Fibroblast of pulmonary artery (primary cell): ENCODE data around the gene HMGB4.

ENCODE experiments used
- DNase-seq: peaks from one replicate; pipeline ENCODE4 v3.0.0-alpha.2; 2010; ENCODE audit warnings: low read depth
- H3K4me3 ChIP-seq: replicated peaks from 2 replicates; pipeline ENCODE4 v1.5.1; 2011; ENCODE audit warnings: low read depth, mild to moderate bottlenecking, control low read depth, low read length, moderate library complexity
- CTCF ChIP-seq: IDR thresholded peaks from 2 replicates; pipeline ENCODE4 v1.5.1; 2011; ENCODE audit warnings: mild to moderate bottlenecking, control low read depth, low read length, inconsistent platforms; ENCODE audit errors: missing control alignments

Gene HMGB4

GRCh38 chr1:33902486-33903209, 38.8 kb downstream of the HMGB4 start:
- no peak for DNase-seq
- no peak for TF ChIP-seq CTCF
- H3K4me3 ChIP-seq: no peak overlapping the region

DNA sequence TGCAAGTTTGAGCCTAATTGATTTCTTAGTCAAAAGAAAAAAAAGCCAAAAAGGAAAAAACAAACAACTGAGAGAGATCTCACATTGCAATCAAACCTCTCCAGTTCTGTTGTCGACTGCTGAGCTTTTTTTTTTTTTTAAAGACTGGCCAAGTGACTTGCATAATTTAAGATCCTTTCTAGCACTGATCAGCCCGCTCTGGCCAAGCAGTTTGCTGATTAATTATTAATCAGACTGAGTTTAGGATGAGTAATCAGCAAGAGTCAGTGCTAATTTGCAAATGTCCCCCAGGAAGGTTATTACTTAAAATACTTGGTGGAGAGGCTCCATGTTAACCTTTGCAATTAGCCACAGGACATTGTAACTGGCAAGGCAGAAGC, 39.3 kb downstream of the HMGB4 start:
- H3K4me3 ChIP-seq: no peak overlapping the region
- DNase-seq: no peak
- TF ChIP-seq CTCF: no peak

DNA sequence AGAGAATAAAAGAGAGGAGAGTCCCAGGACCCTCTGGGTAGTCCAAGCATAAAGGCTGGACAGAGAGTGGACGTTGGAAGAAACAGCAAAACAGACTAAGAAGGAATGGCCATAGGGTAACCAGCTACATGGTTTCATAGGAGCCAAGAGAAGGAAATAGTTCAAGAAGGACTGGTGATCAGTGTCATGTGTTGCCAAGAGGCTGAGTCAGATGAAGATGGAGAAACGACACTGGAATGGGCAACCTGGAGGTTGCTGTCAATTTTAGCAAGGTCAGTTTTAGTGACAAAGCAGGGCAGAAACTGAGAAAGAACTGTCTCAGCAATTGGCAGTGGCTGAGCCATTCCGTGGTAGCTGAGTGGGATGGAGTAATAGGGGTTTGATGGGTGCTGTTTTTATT, 41.4 kb downstream of the HMGB4 start:
- no peak for TF ChIP-seq CTCF
- H3K4me3 ChIP-seq: no peak overlapping the region
- DNase-seq: no peak

- TF ChIP-seq CTCF: no peak
- DNase-seq: no peak
- H3K4me3 ChIP-seq: no peak overlapping the region
Measured at GRCh38 chr1:33906156-33906555, 42.3 kb downstream of the HMGB4 start.

DNA sequence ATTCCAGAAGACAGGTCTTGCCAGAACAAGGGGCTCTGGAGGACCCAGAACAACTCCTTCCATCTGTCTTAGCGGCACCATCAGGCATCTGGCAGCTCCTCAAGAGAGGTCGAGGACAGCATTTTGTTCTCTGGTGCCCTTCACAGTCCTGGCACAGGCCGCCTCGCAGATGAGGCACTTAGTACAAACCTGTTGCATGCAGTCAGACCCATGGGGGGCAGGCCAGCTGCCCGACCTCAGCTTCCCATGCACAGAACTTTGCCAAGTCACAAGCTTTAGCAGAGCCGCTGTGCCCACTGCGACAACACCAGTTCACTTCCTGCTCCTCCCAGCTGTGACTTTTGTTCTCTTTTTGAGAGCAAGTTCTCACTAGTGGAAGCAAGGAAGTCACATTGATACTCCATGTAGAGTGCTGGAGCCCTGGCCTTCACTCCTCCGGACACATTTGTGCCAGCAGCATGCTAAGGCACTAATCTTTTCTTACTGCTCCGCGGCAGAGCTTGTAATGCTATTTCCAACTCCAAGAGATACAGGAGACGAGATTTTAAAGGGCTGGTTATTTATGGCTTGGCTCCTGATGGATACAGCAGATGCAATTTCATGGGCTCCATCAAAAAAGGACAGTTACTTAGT, 44.6 kb downstream of the HMGB4 start:
- H3K4me3 ChIP-seq: no peak overlapping the region
- no peak for DNase-seq
- no peak for TF ChIP-seq CTCF
